HepG2 (cell line): ENCODE data around the gene MED13. TPM values are rescaled to one million over a fixed set of nuclear protein-coding genes. Genes with fewer than 3 reads are reported as not detected.

Experiments used
- polyA plus RNA-seq, 8 experiments: library from polyadenylated mRNA; depleted of rRNA in 3 of 8; stranded (reverse) in 7 of 8; unstranded in 1 of 8; fragments of >200 nt; fragmentation: Illumina TruSeq in 4 of 8; extraction: Trizol in 4 of 8; gene quantifications; 2 replicates each; pipeline versions ENCODE4 v1.2.1 to v1.2.3, GENCODE V29; 2011 to 2016; ENCODE audit warnings: low read depth in 4 of 8, missing spikeins in 1 of 8, mixed read lengths in 1 of 8; ENCODE audit not compliant: insufficient read depth in 1 of 8
- total RNA-seq, 5 experiments: library from RNA; depleted of rRNA; stranded (reverse); fragments of >200 nt; fragmentation: Illumina TruSeq; extraction: Trizol; gene quantifications; 2 replicates each; pipeline ENCODE4 v1.2.3, GENCODE V29; 2016; ENCODE audit warnings: low read depth in 1 of 5

Gene MED13
- total and polyA plus RNA-seq, 2 of the 13 experiments (the other 11 are each of a cell fraction or from before 2014, with no cell fraction given) = 27.4 to 69.1 TPM

Other genes with a start within 250 kb of the MED13 start
- 27.7 and 33.5 TPM in 2 replicates for gene BRIP1, start 201.8 kb downstream of the MED13 start, total RNA-seq (2016; rRNA removed; fragmentation: Illumina TruSeq; extraction: Trizol)
- gene BRIP1, start 201.8 kb downstream of the MED13 start, polyA plus RNA-seq (2011; rRNA removed) = 2.2 and 3.8 TPM in 2 replicates
- gene INTS2, start 137.3 kb downstream of the MED13 start, total RNA-seq (2016; rRNA removed; fragmentation: Illumina TruSeq; extraction: Trizol) = 30.2 and 33.3 TPM in 2 replicates
- gene INTS2, start 137.3 kb downstream of the MED13 start, polyA plus RNA-seq (2011; rRNA removed) = 15.6 and 20.5 TPM in 2 replicates